GM20000 (cell line): Measurements from ENCODE around the gene NACC2.

ENCODE experiments used
- DNase-seq: peaks from one replicate; pipeline ENCODE4 v3.0.0; 2012; ENCODE audit warnings: low spot score
- TF ChIP-seq, protein P1 (sequence below): IDR thresholded peaks from 2 replicates; pipeline ENCODE4 v1.5.1; 2012; ENCODE audit warnings: mild to moderate bottlenecking, control low read depth; ENCODE audit errors: extremely low read depth, missing control alignments

Gene NACC2

DNA sequence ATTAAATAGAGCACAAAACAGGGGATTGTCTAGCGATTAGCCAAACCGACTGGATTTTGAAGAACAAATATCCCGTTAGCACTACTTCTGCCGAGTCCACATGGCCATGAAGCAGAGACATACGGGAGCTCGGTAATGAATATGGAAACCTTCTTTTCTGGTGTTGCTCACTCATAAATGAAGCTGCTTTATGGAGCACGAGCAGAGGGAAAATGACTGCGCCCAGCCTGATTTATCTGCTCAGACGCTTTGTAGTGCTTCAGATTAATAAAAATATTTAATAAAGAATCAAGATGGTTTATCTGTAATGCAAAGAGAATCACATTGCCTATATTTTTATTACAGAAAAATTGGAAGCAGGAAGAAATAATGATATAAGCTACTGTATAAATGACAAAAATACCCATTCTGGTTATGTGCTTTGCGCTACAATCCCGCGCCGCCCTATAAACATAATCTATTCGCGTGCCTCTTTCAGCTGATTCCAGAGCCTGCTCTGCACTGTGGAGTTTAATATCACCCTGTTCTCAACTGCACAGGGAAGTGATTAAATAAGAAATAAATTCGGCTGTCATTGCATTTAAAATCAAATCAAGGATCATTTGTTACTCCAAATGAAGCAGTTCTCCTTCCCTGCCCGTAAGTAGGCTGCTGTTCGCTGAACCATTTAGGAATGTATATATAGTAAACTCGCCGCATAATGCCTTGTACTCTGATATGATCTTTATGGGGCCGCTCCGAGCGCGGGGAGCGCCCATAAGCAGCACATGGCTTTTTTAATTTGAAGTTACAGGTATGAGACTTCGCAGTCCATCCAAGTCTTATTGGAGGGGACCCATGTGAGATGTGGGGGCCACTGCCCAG is 111.6 kb downstream of the NACC2 start:
- TF ChIP-seq, protein P1, sequence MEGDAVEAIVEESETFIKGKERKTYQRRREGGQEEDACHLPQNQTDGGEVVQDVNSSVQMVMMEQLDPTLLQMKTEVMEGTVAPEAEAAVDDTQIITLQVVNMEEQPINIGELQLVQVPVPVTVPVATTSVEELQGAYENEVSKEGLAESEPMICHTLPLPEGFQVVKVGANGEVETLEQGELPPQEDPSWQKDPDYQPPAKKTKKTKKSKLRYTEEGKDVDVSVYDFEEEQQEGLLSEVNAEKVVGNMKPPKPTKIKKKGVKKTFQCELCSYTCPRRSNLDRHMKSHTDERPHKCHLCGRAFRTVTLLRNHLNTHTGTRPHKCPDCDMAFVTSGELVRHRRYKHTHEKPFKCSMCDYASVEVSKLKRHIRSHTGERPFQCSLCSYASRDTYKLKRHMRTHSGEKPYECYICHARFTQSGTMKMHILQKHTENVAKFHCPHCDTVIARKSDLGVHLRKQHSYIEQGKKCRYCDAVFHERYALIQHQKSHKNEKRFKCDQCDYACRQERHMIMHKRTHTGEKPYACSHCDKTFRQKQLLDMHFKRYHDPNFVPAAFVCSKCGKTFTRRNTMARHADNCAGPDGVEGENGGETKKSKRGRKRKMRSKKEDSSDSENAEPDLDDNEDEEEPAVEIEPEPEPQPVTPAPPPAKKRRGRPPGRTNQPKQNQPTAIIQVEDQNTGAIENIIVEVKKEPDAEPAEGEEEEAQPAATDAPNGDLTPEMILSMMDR = no peak
- DNase-seq = no peak

DNA sequence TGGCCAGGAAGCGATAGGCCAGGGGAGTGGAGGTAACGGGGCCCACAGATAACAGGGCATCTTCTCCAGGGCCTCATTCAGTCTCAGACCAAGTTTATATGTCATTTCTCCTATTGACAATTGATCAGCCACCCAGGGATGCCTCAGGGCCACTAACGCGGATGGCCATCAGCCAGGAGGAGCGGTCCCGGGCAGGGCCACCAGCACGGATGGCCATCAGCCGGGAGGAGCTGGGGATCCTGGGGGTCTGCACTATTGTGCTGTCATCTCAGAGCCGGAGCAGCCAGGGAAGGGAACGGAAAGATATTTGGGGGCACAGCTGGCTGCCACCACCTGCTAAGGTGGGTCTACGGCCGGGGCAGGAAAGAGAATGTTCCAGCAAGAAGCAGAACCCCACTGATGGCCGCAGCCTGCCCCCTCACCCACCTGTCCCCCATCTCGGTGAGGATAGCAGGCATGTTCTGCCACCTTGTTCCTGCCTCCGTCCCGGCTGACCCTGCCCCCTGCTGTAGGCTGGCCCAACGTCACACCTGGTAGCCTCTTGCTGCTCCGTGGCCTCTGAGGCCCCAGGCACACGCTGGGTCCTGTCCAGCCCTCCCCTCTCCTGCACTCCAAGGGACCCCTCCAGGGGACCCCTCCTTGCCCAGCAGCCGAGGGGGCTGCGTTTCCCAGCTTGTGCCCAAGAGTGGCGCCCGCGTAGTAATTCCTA is 112.4 kb downstream of the NACC2 start:
- TF ChIP-seq, protein P1 = no peak
- DNase-seq = no peak

DNA sequence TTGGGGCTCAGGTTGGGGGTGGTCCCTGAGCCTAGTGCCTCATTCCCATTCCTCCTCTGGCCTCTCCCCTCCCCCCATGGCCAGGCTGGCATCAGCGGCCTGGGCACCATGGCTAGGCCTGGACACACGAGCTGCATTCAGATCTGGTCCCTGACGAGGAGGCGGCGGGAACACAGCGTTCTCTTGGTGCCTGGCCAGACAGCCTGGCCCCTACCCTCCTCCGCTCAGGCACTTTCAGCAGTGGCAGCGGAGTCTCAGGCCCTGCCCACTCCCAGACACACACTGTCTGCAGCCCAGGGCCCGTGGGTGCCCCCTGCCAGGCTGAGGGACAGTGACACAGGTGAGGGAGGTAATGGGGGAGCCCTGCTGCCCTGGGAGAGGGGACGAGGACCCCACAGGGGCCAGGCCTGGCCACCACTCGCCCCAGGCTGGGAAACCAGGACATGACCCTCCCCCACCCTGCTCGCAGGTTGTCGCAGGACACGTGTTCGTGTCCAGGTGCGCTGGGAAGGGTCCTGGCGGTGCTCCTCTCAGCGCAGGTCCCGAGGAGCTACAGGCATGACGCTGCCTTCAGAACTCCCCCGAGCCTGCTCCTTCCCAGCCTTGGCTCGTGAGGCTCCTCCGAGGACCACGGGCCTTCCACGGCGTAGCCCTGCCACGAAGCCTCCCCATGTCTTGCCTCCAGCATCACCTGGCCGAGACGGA is 114.0 kb downstream of the NACC2 start:
- TF ChIP-seq, protein P1 = no peak
- DNase-seq = no peak

DNA sequence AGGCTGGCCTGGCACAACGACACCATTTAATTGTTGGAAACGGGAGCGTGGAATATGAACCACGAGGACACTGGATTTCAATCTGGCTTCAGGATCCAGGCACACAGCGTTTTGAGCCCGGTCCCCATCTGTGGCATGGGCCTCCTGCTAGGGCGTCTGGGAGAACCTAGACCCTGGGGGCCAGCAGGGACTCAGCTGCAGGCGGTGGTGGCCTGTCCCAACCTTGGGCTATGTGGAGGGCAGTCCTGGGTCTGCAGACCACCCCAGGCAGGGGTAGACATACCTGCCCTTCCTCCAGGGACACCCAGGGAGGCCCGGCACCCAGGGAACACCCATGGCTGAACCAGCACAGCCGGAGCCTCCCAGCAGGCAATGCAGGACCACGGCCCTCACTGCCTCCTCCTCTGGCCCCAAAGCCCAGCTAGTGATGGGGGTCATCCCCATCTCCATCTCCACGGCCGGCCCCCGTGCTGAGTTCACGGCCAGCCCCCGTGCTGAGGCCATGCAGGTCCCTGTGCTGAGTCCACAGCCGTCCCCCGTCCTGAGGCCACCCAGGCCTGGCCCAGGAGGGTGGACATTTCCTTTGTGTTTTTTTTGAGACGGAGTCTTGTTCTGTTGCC is 115.4 kb downstream of the NACC2 start:
- TF ChIP-seq, protein P1 = no peak
- no peak for DNase-seq

DNA sequence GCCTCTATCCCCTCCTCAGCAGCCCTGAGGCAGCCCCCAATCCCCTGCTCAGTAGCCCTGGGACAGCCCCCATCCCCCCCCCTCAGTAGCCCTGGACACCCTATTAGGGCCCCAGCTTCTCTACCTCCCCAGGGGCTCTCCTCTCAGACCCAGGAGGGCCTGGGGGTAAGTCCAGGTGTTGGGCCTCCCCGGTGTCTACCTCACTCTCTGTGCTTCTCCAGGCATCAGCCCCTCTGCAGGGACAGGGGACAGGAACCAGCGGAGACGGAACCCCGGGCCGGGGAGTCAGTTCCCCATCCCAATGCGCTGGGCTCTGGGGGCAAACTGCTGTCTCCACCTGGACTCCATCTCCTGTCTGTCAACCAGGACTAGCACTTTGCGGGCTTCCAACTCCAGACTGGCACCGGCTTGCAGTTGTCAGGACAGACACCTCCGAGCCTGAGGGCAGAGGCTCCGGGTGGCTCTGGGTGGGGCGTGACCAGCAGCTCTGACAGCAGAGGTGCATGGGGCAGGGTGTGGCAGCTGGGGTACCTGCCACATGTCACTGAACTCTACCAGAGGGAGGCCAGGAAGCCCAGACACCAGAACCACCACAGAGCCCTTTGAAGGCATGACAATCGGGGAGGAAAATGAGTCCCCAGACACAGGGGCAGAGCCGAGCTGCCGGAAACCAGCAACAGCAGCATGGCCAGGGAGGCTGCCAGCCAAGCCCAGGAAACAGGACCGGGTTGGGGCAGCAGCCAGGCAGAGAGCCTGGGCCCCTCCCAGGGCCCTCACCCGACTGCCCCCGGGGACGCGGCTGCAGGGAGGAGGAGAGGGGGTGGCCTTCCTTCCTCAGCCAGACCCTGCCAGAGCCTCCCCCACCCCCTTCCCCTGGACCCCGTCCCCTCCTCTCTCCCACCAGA is 116.2 kb downstream of the NACC2 start:
- TF ChIP-seq, protein P1 = no peak

DNA sequence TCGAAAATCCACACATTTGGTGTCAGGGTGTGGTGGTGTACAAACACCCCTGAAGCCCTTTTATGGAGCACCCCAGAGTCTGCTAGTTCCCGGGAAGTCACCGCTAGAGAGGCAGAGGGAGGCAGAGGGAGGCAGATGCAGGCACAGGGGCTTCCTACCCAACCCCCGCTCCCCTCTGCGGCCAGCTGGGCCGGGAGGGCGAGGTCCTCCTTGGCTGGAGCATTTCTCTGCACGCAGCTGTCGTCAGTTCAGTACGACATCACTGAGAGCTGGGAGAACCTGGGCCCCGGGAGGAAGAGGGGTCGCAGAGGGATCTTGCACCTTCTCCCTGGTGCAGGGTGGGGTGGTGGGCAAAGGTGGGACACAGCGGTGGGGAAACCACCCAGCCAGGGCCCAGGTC is 118.1 kb downstream of the NACC2 start:
- no peak for DNase-seq
- TF ChIP-seq, protein P1 = no peak

More for the DNA sequence above, 116.2 kb downstream of the NACC2 start:
- DNase-seq = no peak
